H9 (cell line): ENCODE data around the gene B4GALNT4. TPM values are rescaled to one million over a fixed set of nuclear protein-coding genes. Genes with fewer than 3 reads are reported as not detected.
A peak's percentile ranks its signal among the peaks of the same experiment; 100 is the strongest.

Experiments used
- DNase-seq: peaks from one replicate; pipeline ENCODE4 v3.0.0-alpha.2; 2017
- H2AFZ ChIP-seq: one replicate; pipeline ENCODE4 v1.6.1; 2013; ENCODE audit warnings: mild to moderate bottlenecking, low read length, control low read depth, moderate library complexity
- H2AK5ac ChIP-seq: 2 replicates; pipeline ENCODE4 v1.6.1; 2013; ENCODE audit warnings: low read length, control low read depth, mixed read lengths; ENCODE audit not compliant: insufficient read length
- H2BK120ac ChIP-seq: one replicate; pipeline ENCODE4 v1.6.1; 2013; ENCODE audit warnings: low read depth, mild to moderate bottlenecking, low read length, control low read depth, inconsistent platforms; ENCODE audit not compliant: poor library complexity, severe bottlenecking
- H2BK12ac ChIP-seq: 2 replicates; pipeline ENCODE4 v1.6.1; 2013; ENCODE audit warnings: low read length, control low read depth, mixed read lengths, low read depth; ENCODE audit not compliant: insufficient read length
- H2BK15ac ChIP-seq: 2 replicates; pipeline ENCODE4 v1.6.1; 2013; ENCODE audit warnings: low read depth, low read length, control low read depth
- H2BK20ac ChIP-seq: one replicate; pipeline ENCODE4 v1.6.1; 2013; ENCODE audit warnings: low read depth, mild to moderate bottlenecking, low read length, control low read depth, inconsistent platforms; ENCODE audit not compliant: poor library complexity, severe bottlenecking
- H2BK5ac ChIP-seq: 2 replicates; pipeline ENCODE4 v1.6.1; 2013; ENCODE audit warnings: low read length, control low read depth, mixed read lengths; ENCODE audit not compliant: insufficient read length
- H3K14ac ChIP-seq: 2 replicates; pipeline ENCODE4 v1.6.1; 2013; ENCODE audit warnings: low read length, control low read depth; ENCODE audit not compliant: insufficient read depth
- H3K18ac ChIP-seq: 2 replicates; pipeline ENCODE4 v1.6.1; 2013; ENCODE audit warnings: low read depth, mild to moderate bottlenecking, mixed read lengths, low read length, control low read depth; ENCODE audit not compliant: insufficient read length
- H3K23ac ChIP-seq: 2 replicates; pipeline ENCODE4 v1.6.1; 2013; ENCODE audit warnings: low read length, control low read depth, mixed read lengths, low read depth; ENCODE audit not compliant: insufficient read length
- H3K23me2 ChIP-seq: 2 replicates; pipeline ENCODE4 v1.6.1; 2013; ENCODE audit warnings: low read depth, mild to moderate bottlenecking, mixed read lengths, low read length, control low read depth; ENCODE audit not compliant: insufficient read length, poor library complexity, severe bottlenecking
- H3K27ac ChIP-seq: 2 replicates; pipeline ENCODE4 v1.5.1; 2013; ENCODE audit warnings: low read length, control low read depth, mixed read lengths, low read depth; ENCODE audit not compliant: insufficient read length
- H3K27me3 ChIP-seq: 2 replicates; pipeline ENCODE4 v1.6.1; 2013; ENCODE audit warnings: low read length, control low read depth, inconsistent platforms; ENCODE audit not compliant: insufficient read depth
- H3K4ac ChIP-seq: 2 replicates; pipeline ENCODE4 v1.6.1; 2013; ENCODE audit warnings: low read depth, mild to moderate bottlenecking, control low read depth, inconsistent platforms, low read length, moderate library complexity
- H3K4me1 ChIP-seq: 2 replicates; pipeline ENCODE4 v1.6.1; 2013; ENCODE audit warnings: low read length, control low read depth, inconsistent platforms; ENCODE audit not compliant: insufficient read depth
- H3K4me2 ChIP-seq: 2 replicates; pipeline ENCODE4 v1.6.1; 2013; ENCODE audit warnings: low read length, control low read depth, mixed read lengths; ENCODE audit not compliant: insufficient read length, insufficient read depth
- H3K56ac ChIP-seq: 2 replicates; pipeline ENCODE4 v1.6.1; 2013; ENCODE audit warnings: low read depth, mild to moderate bottlenecking, mixed read lengths, low read length, control low read depth; ENCODE audit not compliant: insufficient read length
- H3K79me1 ChIP-seq: 2 replicates; pipeline ENCODE4 v1.6.1; 2013; ENCODE audit warnings: low read depth, mild to moderate bottlenecking, moderate library complexity, low read length, control low read depth, inconsistent platforms; ENCODE audit not compliant: insufficient read depth, poor library complexity, severe bottlenecking
- H3K79me2 ChIP-seq: 2 replicates; pipeline ENCODE4 v1.6.1; 2013; ENCODE audit warnings: low read length, control low read depth, inconsistent platforms; ENCODE audit not compliant: insufficient read depth
- H3K9ac ChIP-seq: 2 replicates; pipeline ENCODE4 v1.6.1; 2013; ENCODE audit warnings: low read length, control low read depth, mixed read lengths; ENCODE audit not compliant: insufficient read length; ENCODE audit errors: extremely low read depth
- H3K9me3 ChIP-seq: one replicate; pipeline ENCODE4 v1.6.1; 2013; ENCODE audit warnings: low read depth, low read length, inconsistent platforms; ENCODE audit not compliant: control insufficient read depth
- H3T11ph ChIP-seq: one replicate; pipeline ENCODE4 v1.6.1; 2013; ENCODE audit warnings: mild to moderate bottlenecking, low read length, control low read depth, inconsistent platforms
- H4K20me1 ChIP-seq: one replicate; pipeline ENCODE4 v1.6.1; 2013; ENCODE audit not compliant: control insufficient read depth, insufficient read length, insufficient read depth
- H4K5ac ChIP-seq: 2 replicates; pipeline ENCODE4 v1.6.1; 2013; ENCODE audit warnings: low read depth, mild to moderate bottlenecking, mixed read lengths, low read length, control low read depth; ENCODE audit not compliant: insufficient read length
- H4K8ac ChIP-seq: replicated peaks from 2 replicates; pipeline ENCODE4 v1.6.1; 2013; ENCODE audit warnings: low read length, control low read depth, mixed read lengths, low read depth; ENCODE audit not compliant: insufficient read length
- H4K91ac ChIP-seq: 2 replicates; pipeline ENCODE4 v1.6.1; 2013; ENCODE audit warnings: low read depth, mild to moderate bottlenecking, moderate library complexity, mixed read lengths, low read length, control low read depth; ENCODE audit not compliant: insufficient read length
- H3K27ac Mint-ChIP-seq, 3 experiments: 2 replicates in 2 of 3; 3 replicates in 1 of 3; pipeline ENCODE4 v1.8.0; 2020 to 2021; ENCODE audit warnings: mixed read lengths in 3 of 3, mild to moderate bottlenecking in 1 of 3, moderate library complexity in 1 of 3
- H3K27me3 Mint-ChIP-seq: 2 replicates; pipeline ENCODE4 v1.8.0; 2021; ENCODE audit warnings: low read depth, mild to moderate bottlenecking, moderate library complexity, mixed read lengths
- H3K36me3 Mint-ChIP-seq, 3 experiments: 2 replicates in 2 of 3; 3 replicates in 1 of 3; pipeline ENCODE4 v1.8.0; 2020 to 2021; ENCODE audit warnings: low read depth in 3 of 3, mixed read lengths in 3 of 3; ENCODE audit not compliant: insufficient read depth in 1 of 3
- H3K4me1 Mint-ChIP-seq, 2 experiments: 2 replicates each; pipeline ENCODE4 v1.8.0; 2020; ENCODE audit warnings: mixed read lengths in 2 of 2
- H3K4me3 Mint-ChIP-seq, 2 experiments: 2 replicates in 1 of 2; 3 replicates in 1 of 2; pipeline ENCODE4 v1.8.0; 2020 to 2021; ENCODE audit warnings: mild to moderate bottlenecking in 2 of 2, mixed read lengths in 2 of 2, moderate library complexity in 1 of 2
- H3K9me3 Mint-ChIP-seq, 2 experiments: 2 replicates in 1 of 2; 3 replicates in 1 of 2; pipeline ENCODE4 v1.8.0; 2020; ENCODE audit warnings: mild to moderate bottlenecking in 2 of 2, mixed read lengths in 2 of 2, moderate library complexity in 1 of 2
- CTCF ChIP-seq: fragments of 200-600 bp; sonication (generic); conservative IDR thresholded peaks from 3 replicates; pipeline ENCODE4 v1.8.0; 2021; ENCODE audit warnings: antibody characterized with exemption, mild to moderate bottlenecking
- WGBS: extraction: QIAGEN DNeasy Blood & Tissue Kit; methylation state at CpG from one replicate; pipeline ENCODE4 v1.1.7; 2013; ENCODE audit warnings: missing lambda C conversion rate, low lambda C conversion rate, mixed read lengths; ENCODE audit not compliant: insufficient read length; ENCODE audit errors: extremely low coverage; 5-methylcytosine and 5-hydroxymethylcytosine counted together
- total RNA-seq: library from RNA; stranded (reverse); gene quantifications from 2 replicates; pipeline ENCODE4 v1.2.1, GENCODE V29; 2021

Gene B4GALNT4
- total RNA-seq, 1 experiment from 2014 or later = 105 TPM

GRCh38 chr11:340539-341512, 28.5 kb upstream of the B4GALNT4 start:
- Histone ChIP-seq H2BK15ac (no peak overlapping the region), H3K4me2 (peak overlapping the region; percentile 44)

More at GRCh38 chr11:340539-341512, 28.5 kb upstream of the B4GALNT4 start:
- Histone ChIP-seq H3K27ac (peak overlapping the region; percentile 75), H2BK120ac (no peak overlapping the region), H3K18ac (no peak overlapping the region), H3K23ac (no peak overlapping the region), H4K5ac (no peak overlapping the region), H3K9me3 (no peaks in the 10 kb centered on the region), H4K91ac (no peak overlapping the region), H2AK5ac (no peak overlapping the region), H3K4me1 (peaks cover 8% of the 10 kb centered on the region), H3K23me2 (no peaks in the 10 kb centered on the region), H3T11ph (no peak overlapping the region), H3K27me3 (no peaks in the 10 kb centered on the region), H4K8ac (no peak overlapping the region), H4K20me1 (no peaks in the 10 kb centered on the region), H2BK20ac (no peak overlapping the region), H3K79me1 (no peaks in the 10 kb centered on the region), H2AFZ (no peak overlapping the region), H3K14ac (no peak overlapping the region), H3K4ac (no peak overlapping the region), H2BK12ac (no peak overlapping the region), H3K9ac (no peak overlapping the region), H3K56ac (no peak overlapping the region), H2BK5ac (no peak overlapping the region), H3K79me2 (no peaks in the 10 kb centered on the region; the same call in 1 of the 2 replicates)
- DNase-seq = no peak
- peaks cover 0 to 2% of the 10 kb centered on the region in 2 experiments; a peak in 2 of 5 replicates for H3K9me3 Mint-ChIP-seq
- H3K27ac Mint-ChIP-seq = peak overlapping the region; percentile 92 to 99 (median 93)
- peaks cover 34 to 37% of the 10 kb centered on the region in 2 experiments for H3K4me1 Mint-ChIP-seq
- no peak for TF ChIP-seq CTCF
- no peaks in the 10 kb centered on the region for H3K27me3 Mint-ChIP-seq
- no peaks in the 10 kb centered on the region for H3K36me3 Mint-ChIP-seq
- peak overlapping the region; percentile 32 to 71 for H3K4me3 Mint-ChIP-seq
- no CpG with 5 or more reads among the region's 5 CpGs for WGBS
